Measurements from ENCODE around the gene FAM222B. TPM values are rescaled to one million over a fixed set of nuclear protein-coding genes. Genes with fewer than 3 reads are reported as not detected.

The FAM222B gene
- total and polyA plus RNA-seq, 9 of the 15 experiments (the other 6 are each of a cell fraction or from before 2014, with no cell fraction given) = 4.0 to 34.6 (median 7.5) TPM

DNA sequence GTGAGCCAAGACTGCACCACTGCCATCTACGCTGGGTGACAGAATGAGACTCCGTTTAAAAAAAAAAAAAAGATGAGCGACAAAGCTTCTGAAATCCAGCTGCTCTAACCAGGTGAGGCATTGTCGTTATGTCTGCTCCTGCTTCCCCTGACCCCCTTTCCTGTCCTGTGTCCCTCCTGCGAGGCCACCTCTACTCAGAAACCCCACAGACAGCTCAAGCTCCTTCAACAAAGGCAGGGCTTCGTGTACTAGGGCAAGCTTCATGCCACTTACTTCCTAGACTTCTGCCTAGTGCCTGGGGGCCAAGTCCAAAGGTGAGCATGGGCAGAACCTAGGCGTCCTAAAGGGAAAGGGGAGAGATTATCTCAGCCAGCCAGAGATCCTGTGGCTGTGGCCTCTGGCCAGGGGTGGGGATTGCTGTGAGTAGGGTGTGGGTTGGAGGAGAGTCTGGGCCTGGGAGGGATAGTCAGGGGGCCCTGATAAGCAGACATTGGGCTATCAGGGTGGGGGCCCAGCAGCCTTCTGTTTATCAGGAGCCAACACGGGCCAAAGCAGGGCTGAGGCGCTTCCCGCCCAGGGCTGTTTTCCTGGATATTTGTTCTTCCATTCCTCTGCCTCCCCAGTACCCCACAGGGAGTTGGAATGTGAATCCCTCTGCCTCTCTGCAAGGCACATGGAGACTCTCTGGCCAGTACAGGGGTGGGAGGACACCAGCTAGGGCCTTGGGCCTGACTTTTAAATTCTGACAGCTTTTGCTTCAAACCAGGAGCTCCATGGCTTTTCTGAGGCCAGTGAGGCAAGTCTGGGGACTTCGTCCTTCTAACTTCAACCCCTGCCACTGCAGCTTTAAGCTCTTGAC, 22.6 kb upstream of the FAM222B start (continued):
- TF ChIP-seq, protein P1, sequence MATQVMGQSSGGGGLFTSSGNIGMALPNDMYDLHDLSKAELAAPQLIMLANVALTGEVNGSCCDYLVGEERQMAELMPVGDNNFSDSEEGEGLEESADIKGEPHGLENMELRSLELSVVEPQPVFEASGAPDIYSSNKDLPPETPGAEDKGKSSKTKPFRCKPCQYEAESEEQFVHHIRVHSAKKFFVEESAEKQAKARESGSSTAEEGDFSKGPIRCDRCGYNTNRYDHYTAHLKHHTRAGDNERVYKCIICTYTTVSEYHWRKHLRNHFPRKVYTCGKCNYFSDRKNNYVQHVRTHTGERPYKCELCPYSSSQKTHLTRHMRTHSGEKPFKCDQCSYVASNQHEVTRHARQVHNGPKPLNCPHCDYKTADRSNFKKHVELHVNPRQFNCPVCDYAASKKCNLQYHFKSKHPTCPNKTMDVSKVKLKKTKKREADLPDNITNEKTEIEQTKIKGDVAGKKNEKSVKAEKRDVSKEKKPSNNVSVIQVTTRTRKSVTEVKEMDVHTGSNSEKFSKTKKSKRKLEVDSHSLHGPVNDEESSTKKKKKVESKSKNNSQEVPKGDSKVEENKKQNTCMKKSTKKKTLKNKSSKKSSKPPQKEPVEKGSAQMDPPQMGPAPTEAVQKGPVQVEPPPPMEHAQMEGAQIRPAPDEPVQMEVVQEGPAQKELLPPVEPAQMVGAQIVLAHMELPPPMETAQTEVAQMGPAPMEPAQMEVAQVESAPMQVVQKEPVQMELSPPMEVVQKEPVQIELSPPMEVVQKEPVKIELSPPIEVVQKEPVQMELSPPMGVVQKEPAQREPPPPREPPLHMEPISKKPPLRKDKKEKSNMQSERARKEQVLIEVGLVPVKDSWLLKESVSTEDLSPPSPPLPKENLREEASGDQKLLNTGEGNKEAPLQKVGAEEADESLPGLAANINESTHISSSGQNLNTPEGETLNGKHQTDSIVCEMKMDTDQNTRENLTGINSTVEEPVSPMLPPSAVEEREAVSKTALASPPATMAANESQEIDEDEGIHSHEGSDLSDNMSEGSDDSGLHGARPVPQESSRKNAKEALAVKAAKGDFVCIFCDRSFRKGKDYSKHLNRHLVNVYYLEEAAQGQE (IDR thresholded peaks at IDR 0.05; ENCODE audit: borderline replicate concordance) = peak; percentile 44; the same call in 1 of the 2 replicates
- TF ChIP-seq, protein P1 (CRISPR knock-in tag; IDR thresholded peaks at IDR 0.05; ENCODE audit: low read depth) = peak; percentile 60; the same call in 1 of the 2 replicates
- TF ChIP-seq ZNF274 (IDR thresholded peaks at IDR 0.05; ENCODE audit: borderline replicate concordance, low read depth, low read length) (peak; percentile 90), ZNF197 (CRISPR knock-in tag; IDR thresholded peaks at IDR 0.05; ENCODE audit: low read depth) (peak; percentile 95), ZNF668 (CRISPR knock-in tag; IDR thresholded peaks at IDR 0.05) (peak; percentile 87; the same call in 1 of the 2 replicates), ZNF212 (CRISPR knock-in tag; IDR thresholded peaks at IDR 0.05) (peak; percentile 51; the same call in 1 of the 2 replicates), NFE2L1 (tag; IDR thresholded peaks at IDR 0.05; ENCODE audit: borderline replicate concordance, low read depth) (no peak; the same call in 1 of the 2 replicates), IFI16 (CRISPR knock-in tag; IDR thresholded peaks at IDR 0.05) (peak; percentile 79), ZNF699 (CRISPR knock-in tag; IDR thresholded peaks at IDR 0.05; ENCODE audit: insufficient replicate concordance) (no peak), POLR2H (tag; IDR thresholded peaks at IDR 0.05; ENCODE audit: low read depth) (no peak), SIRT6 (IDR thresholded peaks at IDR 0.05; ENCODE audit: low read depth, low read length) (no peak), PHF21A (IDR thresholded peaks at IDR 0.05; ENCODE audit: borderline replicate concordance, low read depth) (peak; percentile 67; the same call in 1 of the 2 replicates), ZNF174 (CRISPR knock-in tag; IDR thresholded peaks at IDR 0.05) (no peak)
- TF ChIP-seq, protein P2, sequence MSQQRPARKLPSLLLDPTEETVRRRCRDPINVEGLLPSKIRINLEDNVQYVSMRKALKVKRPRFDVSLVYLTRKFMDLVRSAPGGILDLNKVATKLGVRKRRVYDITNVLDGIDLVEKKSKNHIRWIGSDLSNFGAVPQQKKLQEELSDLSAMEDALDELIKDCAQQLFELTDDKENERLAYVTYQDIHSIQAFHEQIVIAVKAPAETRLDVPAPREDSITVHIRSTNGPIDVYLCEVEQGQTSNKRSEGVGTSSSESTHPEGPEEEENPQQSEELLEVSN (IDR thresholded peaks at IDR 0.05; ENCODE audit: borderline replicate concordance in 1 of 2, extremely low read depth in 1 of 2, insufficient read depth in 1 of 2, insufficient read length in 1 of 2, low read depth in 1 of 2, low read length in 1 of 2, poor library complexity in 1 of 2, severe bottlenecking in 1 of 2) = peak; percentile 71 to 90
- TF ChIP-seq, protein P3, sequence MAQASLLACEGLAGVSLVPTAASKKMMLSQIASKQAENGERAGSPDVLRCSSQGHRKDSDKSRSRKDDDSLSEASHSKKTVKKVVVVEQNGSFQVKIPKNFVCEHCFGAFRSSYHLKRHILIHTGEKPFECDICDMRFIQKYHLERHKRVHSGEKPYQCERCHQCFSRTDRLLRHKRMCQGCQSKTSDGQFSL (CRISPR knock-in tag; IDR thresholded peaks at IDR 0.05) = no peak
- TF ChIP-seq, protein P3 (tag; IDR thresholded peaks at IDR 0.05) = 0 out of 4 replicates have a peak, but pooled peaks of 1 of the 2 experiments have one; percentile 15

All from K562 (cell line).